HepG2 (cell line): ENCODE data around the gene HERPUD2. TPM values are rescaled to one million over a fixed set of nuclear protein-coding genes. Genes with fewer than 3 reads are reported as not detected.

ENCODE experiments used
- ATAC-seq: fragments of 200-7000 bp; cut with Tn5 transposase; 3 replicates; pipeline ENCODE4 v1.9.1; 2020; ENCODE audit warnings: mild to moderate bottlenecking, moderate library complexity
- BruUV-seq: library from RNA; stranded (reverse); fragments of 400-500 nt; replicated peaks from 2 replicates; lab custom pipeline; 2021; lab: Mats Ljungman, UMichigan
- CTCF ChIA-PET: fragments of 300-600 bp; formaldehyde crosslinking; extraction: SDS; loops from one replicate; lab custom pipeline; 2021; ENCODE audit warnings: low total read pairs, inconsistent platforms, low intra/inter-chr PET ratio; lab: Yijun Ruan, JAX
- POLR2A ChIA-PET: fragments of 350-600 bp; sonication (Branson Sonifier 250); formaldehyde crosslinking; loops from one replicate; lab custom pipeline; 2020; ENCODE audit warnings: antibody characterized with exemption, inconsistent platforms; lab: Yijun Ruan, JAX
- DNase-seq: peaks from one replicate; pipeline ENCODE4 v3.0.0-alpha.2; 2015; ENCODE audit warnings: low spot score
- FAIRE-seq: peaks from 3 replicates; lab custom pipeline; 2011; peaks lifted over from hg19 to GRCh38; lab: Jason Lieb, UNC
- H2AFZ ChIP-seq: one replicate; pipeline ENCODE4 v1.6.1; 2011; ENCODE audit warnings: low read length, inconsistent platforms
- H3K27ac ChIP-seq: fragments of 300-600 bp; 3 replicates; pipeline ENCODE4 v1.8.0; 2011; ENCODE audit warnings: mixed run types, mild to moderate bottlenecking, mixed read lengths, low read length, inconsistent platforms; ENCODE audit not compliant: insufficient read depth; ENCODE audit errors: extremely low read length
- H3K27me3 ChIP-seq, 2 experiments: fragments of 200-600 bp in 1 of 2; 2 replicates in 1 of 2; 3 replicates in 1 of 2; pipeline versions ENCODE4 v1.6.0 to v1.8.0; 2011; ENCODE audit warnings: low read length in 2 of 2, mild to moderate bottlenecking in 2 of 2, moderate library complexity in 2 of 2, inconsistent platforms in 1 of 2; ENCODE audit not compliant: insufficient read depth in 2 of 2, control insufficient read depth in 1 of 2
- H3K36me3 ChIP-seq, 2 experiments: fragments of 200-600 bp in 1 of 2; replicated peaks in 1 of 2; 2 replicates in 1 of 2; 3 replicates in 1 of 2; pipeline versions ENCODE4 v1.5.1 to v1.8.0; 2011; ENCODE audit warnings: low read length in 2 of 2, inconsistent platforms in 1 of 2; ENCODE audit not compliant: insufficient read depth in 2 of 2, control insufficient read depth in 1 of 2
- H3K4me1 ChIP-seq: 2 replicates; pipeline ENCODE4 v1.5.1; 2012; ENCODE audit warnings: low read length, inconsistent platforms; ENCODE audit not compliant: insufficient read depth
- H3K4me2 ChIP-seq: 2 replicates; pipeline ENCODE4 v1.6.0; 2011; ENCODE audit warnings: low read depth, low read length, inconsistent platforms
- H3K4me3 ChIP-seq, 3 experiments: fragments of 200-600 bp in 1 of 3; sonication (generic), shearing (Covaris generic) in 1 of 3; replicated peaks in 1 of 3; 2 replicates each; pipeline ENCODE4 v1.5.1; 2011 to 2016; ENCODE audit warnings: low read length in 3 of 3, inconsistent platforms in 2 of 3, low read depth in 2 of 3, mild to moderate bottlenecking in 2 of 3, control low read depth in 1 of 3, mixed read lengths in 1 of 3; ENCODE audit not compliant: insufficient read depth in 1 of 3
- H3K79me2 ChIP-seq: one replicate; pipeline ENCODE4 v1.6.1; 2011; ENCODE audit warnings: low read length, inconsistent platforms; ENCODE audit not compliant: insufficient read depth
- H3K9ac ChIP-seq: 2 replicates; pipeline ENCODE4 v1.6.0; 2011; ENCODE audit warnings: mild to moderate bottlenecking, low read depth, low read length, inconsistent platforms; ENCODE audit not compliant: insufficient read depth
- H3K9me3 ChIP-seq: 2 replicates; pipeline ENCODE4 v1.5.1; 2012; ENCODE audit warnings: mild to moderate bottlenecking, low read length
- H4K20me1 ChIP-seq: 2 replicates; pipeline ENCODE4 v1.6.0; 2011; ENCODE audit warnings: inconsistent platforms, mild to moderate bottlenecking, low read length, moderate library complexity; ENCODE audit not compliant: insufficient read depth
- HOXA7 ChIP-seq: sonication (generic); formaldehyde crosslinking; IDR thresholded peaks from 2 replicates; pipeline ENCODE4 v1.8.1; 2022; ENCODE audit warnings: mild to moderate bottlenecking, missing genetic modification reagents, moderate library complexity
- MED8 ChIP-seq: sonication (generic); formaldehyde crosslinking; IDR thresholded peaks from 2 replicates; pipeline ENCODE4 v1.8.1; 2023; ENCODE audit warnings: mild to moderate bottlenecking, missing genetic modification reagents; ENCODE audit not compliant: insufficient replicate concordance
- PCBP1 ChIP-seq: fragments of 200-400 bp; formaldehyde crosslinking; IDR thresholded peaks from 2 replicates; pipeline ENCODE4 v1.6.1; 2017; ENCODE audit warnings: mild to moderate bottlenecking, low read depth, low read length, borderline replicate concordance
- SIX1 ChIP-seq: sonication (generic); formaldehyde crosslinking; IDR thresholded peaks from 2 replicates; pipeline ENCODE4 v1.4.0; 2020; ENCODE audit warnings: missing genetic modification reagents, borderline replicate concordance
- TARDBP ChIP-seq: sonication (generic); formaldehyde crosslinking; IDR thresholded peaks from 2 replicates; pipeline ENCODE4 v1.8.0; 2022; ENCODE audit warnings: mild to moderate bottlenecking, missing genetic modification reagents
- WIZ ChIP-seq: sonication (generic); formaldehyde crosslinking; IDR thresholded peaks from 2 replicates; pipeline ENCODE4 v1.5.1; 2020; ENCODE audit warnings: mild to moderate bottlenecking, missing genetic modification reagents
- ZNF44 ChIP-seq: sonication (generic); formaldehyde crosslinking; IDR thresholded peaks from 2 replicates; pipeline ENCODE4 v1.5.1; 2020; ENCODE audit warnings: mild to moderate bottlenecking, missing genetic modification reagents
- ZNF530 ChIP-seq: sonication (generic); formaldehyde crosslinking; IDR thresholded peaks from 2 replicates; pipeline ENCODE4 v1.5.0; 2020; ENCODE audit warnings: low read depth, mild to moderate bottlenecking, missing genetic modification reagents
- ZNF704 ChIP-seq: sonication (generic); formaldehyde crosslinking; IDR thresholded peaks from 2 replicates; pipeline ENCODE4 v1.8.1; 2023; ENCODE audit warnings: mild to moderate bottlenecking, inconsistent platforms, moderate library complexity, missing genetic modification reagents, borderline replicate concordance
- WGBS: methylation state at CpG from one replicate; pipeline ENCODE4 v1.1.6; 2017; ENCODE audit warnings: low lambda C conversion rate; 5-methylcytosine and 5-hydroxymethylcytosine counted together
- in situ Hi-C: cut with HindIII; loops from 2 replicates; pipeline ENCODE4 v1.10.0; 2017; ENCODE audit warnings: low pct_unique_long_range_greater_than_20kb; ENCODE audit not compliant: extremely low pct_ligation_motif_present
- intact Hi-C: fragments of 100-400 bp; cut with micrococcal nuclease; formaldehyde crosslinking; loops from one replicate; pipeline ENCODE4 v1.10.0; 2022; ENCODE audit not compliant: unreplicated experiment
- polyA plus RNA-seq, 8 experiments: library from polyadenylated mRNA; depleted of rRNA in 3 of 8; stranded (reverse) in 7 of 8; unstranded in 1 of 8; fragments of >200 nt; fragmentation: Illumina TruSeq in 4 of 8; extraction: Trizol in 4 of 8; gene quantifications; 2 replicates each; pipeline versions ENCODE4 v1.2.1 to v1.2.3, GENCODE V29; 2011 to 2016; ENCODE audit warnings: low read depth in 4 of 8, missing spikeins in 1 of 8, mixed read lengths in 1 of 8; ENCODE audit not compliant: insufficient read depth in 1 of 8
- total RNA-seq, 5 experiments: library from RNA; depleted of rRNA; stranded (reverse); fragments of >200 nt; fragmentation: Illumina TruSeq; extraction: Trizol; gene quantifications; 2 replicates each; pipeline ENCODE4 v1.2.3, GENCODE V29; 2016; ENCODE audit warnings: low read depth in 1 of 5
- TF ChIP-seq, protein P1 (sequence below): sonication (generic); formaldehyde crosslinking; IDR thresholded peaks from 2 replicates; pipeline ENCODE4 v1.8.0; 2022; ENCODE audit warnings: missing genetic modification reagents, mild to moderate bottlenecking, inconsistent platforms, borderline replicate concordance
- TF ChIP-seq, protein P2 (sequence below): sonication (generic); formaldehyde crosslinking; IDR thresholded peaks from 2 replicates; pipeline ENCODE4 v1.5.0; 2020; ENCODE audit warnings: mild to moderate bottlenecking, missing genetic modification reagents, moderate library complexity
- TF ChIP-seq, protein P3 (sequence below): sonication (generic); formaldehyde crosslinking; IDR thresholded peaks from 2 replicates; pipeline ENCODE4 v1.4.0; 2020; ENCODE audit warnings: missing genetic modification reagents, borderline replicate concordance
- TF ChIP-seq, protein P4 (sequence below): sonication (generic); formaldehyde crosslinking; IDR thresholded peaks from 2 replicates; pipeline ENCODE4 v1.8.0; 2022; ENCODE audit warnings: mild to moderate bottlenecking, missing genetic modification reagents, moderate library complexity

Gene HERPUD2
- total and polyA plus RNA-seq, 2 of the 13 experiments (the other 11 are each of a cell fraction or from before 2014, with no cell fraction given) = 10.7 to 38.6 TPM

- CTCF ChIA-PET = no interaction called here
- intact Hi-C loops = loop anchor here (2.0 kb wide), 1 partner anchor 49 kb away; the partner anchor contains the start of gene HERPUD2
- DNase-seq (no peak), ATAC-seq (no peak), FAIRE-seq (no peak)
- no peak overlapping the region for H3K27ac ChIP-seq
- peaks cover 3% of the 10 kb centered on the region for H3K79me2 ChIP-seq
- H3K4me3 ChIP-seq = no peak overlapping the region
- WGBS = 97% methylated on average over 4 of the region's 4 CpGs
- H4K20me1 ChIP-seq = no peaks in the 10 kb centered on the region
- H3K9ac ChIP-seq = no peak overlapping the region
- H3K4me1 ChIP-seq = peaks cover 30% of the 10 kb centered on the region
- no TSS peak for BruUV-seq
- in situ Hi-C loops = no loop called here
- POLR2A ChIA-PET = no interaction called here
- H3K4me2 ChIP-seq = no peak overlapping the region
- H3K27me3 ChIP-seq = no peaks in the 10 kb centered on the region
- H3K36me3 ChIP-seq = no peaks in the 10 kb centered on the region; a peak in 2 of 5 replicates
- no peaks in the 10 kb centered on the region for H3K9me3 ChIP-seq
- H2AFZ ChIP-seq = no peak overlapping the region
- TF ChIP-seq, protein P1, sequence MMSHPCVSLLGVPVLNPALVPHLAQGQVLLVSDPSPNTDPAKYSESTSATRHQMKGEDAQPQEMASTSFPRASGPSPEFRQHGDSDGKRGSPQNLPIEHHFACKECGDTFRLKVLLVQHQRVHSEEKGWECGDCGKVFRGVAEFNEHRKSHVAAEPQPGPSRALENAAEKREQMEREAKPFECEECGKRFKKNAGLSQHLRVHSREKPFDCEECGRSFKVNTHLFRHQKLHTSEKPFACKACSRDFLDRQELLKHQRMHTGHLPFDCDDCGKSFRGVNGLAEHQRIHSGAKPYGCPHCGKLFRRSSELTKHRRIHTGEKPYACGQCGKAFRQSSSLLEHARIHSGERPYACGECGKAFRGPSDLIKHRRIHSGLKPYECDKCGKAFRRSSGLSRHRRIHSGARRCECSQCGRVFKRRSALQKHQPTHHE (CRISPR knock-in tag) = no peak
- TF ChIP-seq ZNF704 (no peak), ZNF44 (CRISPR knock-in tag) (no peak), WIZ (CRISPR knock-in tag) (no peak), HOXA7 (CRISPR knock-in tag) (no peak), ZNF530 (CRISPR knock-in tag) (no peak), SIX1 (CRISPR knock-in tag) (no peak), PCBP1 (no peak), MED8 (CRISPR knock-in tag) (no peak), TARDBP (CRISPR knock-in tag) (no peak)
- TF ChIP-seq, protein P2, sequence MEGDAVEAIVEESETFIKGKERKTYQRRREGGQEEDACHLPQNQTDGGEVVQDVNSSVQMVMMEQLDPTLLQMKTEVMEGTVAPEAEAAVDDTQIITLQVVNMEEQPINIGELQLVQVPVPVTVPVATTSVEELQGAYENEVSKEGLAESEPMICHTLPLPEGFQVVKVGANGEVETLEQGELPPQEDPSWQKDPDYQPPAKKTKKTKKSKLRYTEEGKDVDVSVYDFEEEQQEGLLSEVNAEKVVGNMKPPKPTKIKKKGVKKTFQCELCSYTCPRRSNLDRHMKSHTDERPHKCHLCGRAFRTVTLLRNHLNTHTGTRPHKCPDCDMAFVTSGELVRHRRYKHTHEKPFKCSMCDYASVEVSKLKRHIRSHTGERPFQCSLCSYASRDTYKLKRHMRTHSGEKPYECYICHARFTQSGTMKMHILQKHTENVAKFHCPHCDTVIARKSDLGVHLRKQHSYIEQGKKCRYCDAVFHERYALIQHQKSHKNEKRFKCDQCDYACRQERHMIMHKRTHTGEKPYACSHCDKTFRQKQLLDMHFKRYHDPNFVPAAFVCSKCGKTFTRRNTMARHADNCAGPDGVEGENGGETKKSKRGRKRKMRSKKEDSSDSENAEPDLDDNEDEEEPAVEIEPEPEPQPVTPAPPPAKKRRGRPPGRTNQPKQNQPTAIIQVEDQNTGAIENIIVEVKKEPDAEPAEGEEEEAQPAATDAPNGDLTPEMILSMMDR = no peak
- TF ChIP-seq, protein P3, sequence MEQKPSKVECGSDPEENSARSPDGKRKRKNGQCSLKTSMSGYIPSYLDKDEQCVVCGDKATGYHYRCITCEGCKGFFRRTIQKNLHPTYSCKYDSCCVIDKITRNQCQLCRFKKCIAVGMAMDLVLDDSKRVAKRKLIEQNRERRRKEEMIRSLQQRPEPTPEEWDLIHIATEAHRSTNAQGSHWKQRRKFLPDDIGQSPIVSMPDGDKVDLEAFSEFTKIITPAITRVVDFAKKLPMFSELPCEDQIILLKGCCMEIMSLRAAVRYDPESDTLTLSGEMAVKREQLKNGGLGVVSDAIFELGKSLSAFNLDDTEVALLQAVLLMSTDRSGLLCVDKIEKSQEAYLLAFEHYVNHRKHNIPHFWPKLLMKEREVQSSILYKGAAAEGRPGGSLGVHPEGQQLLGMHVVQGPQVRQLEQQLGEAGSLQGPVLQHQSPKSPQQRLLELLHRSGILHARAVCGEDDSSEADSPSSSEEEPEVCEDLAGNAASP = no peak
- TF ChIP-seq, protein P4, sequence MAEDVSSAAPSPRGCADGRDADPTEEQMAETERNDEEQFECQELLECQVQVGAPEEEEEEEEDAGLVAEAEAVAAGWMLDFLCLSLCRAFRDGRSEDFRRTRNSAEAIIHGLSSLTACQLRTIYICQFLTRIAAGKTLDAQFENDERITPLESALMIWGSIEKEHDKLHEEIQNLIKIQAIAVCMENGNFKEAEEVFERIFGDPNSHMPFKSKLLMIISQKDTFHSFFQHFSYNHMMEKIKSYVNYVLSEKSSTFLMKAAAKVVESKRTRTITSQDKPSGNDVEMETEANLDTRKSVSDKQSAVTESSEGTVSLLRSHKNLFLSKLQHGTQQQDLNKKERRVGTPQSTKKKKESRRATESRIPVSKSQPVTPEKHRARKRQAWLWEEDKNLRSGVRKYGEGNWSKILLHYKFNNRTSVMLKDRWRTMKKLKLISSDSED (CRISPR knock-in tag) = no peak
- TF ChIP-seq, all 625 proteins: peak for 0
These were observed 49.2 kb downstream of the HERPUD2 start for GRCh38 chr7:35645691-35646090.
